Measurements from ENCODE around the gene SCN7A. TPM values are rescaled to one million over a fixed set of nuclear protein-coding genes. Genes with fewer than 3 reads are reported as not detected.

Gene SCN7A
- total RNA-seq, 8 experiments from 2014 or later, result 0.05 to 3.8 (median 0.67) TPM

- no peak for ATAC-seq (replicated peaks in 6 of 8)
- Histone ChIP-seq H3K27ac (peak overlapping the region in 1 of 2 donors; percentile 51), H3K4me1 (replicated peaks in 1 of 2) (peaks cover 3 to 6% of the 10 kb centered on the region in 2 donors), H3K4me3 (peak overlapping the region; percentile 46 to 70 (median 52))
- in situ Hi-C loops (cut with MboI; ENCODE audit: low pct_unique_long_range_greater_than_20kb in 2 of 9, low sequenced_read_pairs in 9 of 9, unreplicated experiment in 9 of 9), result no loop called here
- WGBS, 10 experiments, result 0 to 88% (median 55%) methylated on average over 1 to 2 of the region's 2 CpGs; no CpG with 5 or more reads in 3 of the 10 experiments
Observed at GRCh38 chr2:166376873-166377272, 117.2 kb downstream of the SCN7A start.

DNA sequence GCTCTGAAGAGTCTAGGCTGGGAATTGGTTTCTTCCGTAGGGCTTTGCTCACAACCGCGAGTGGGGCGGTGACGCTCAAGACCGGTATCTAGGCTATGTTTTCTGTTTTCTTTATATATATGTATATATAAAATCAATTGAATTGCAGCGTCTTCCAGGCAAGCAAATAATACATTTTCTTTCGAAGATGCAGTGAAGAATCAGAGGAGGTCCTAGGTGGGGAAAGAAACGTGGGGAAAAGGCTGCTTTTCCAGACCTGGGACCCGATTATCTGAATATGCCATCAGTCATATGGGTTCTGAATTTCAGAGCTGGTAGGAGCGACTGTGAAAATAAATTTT is 117.6 kb downstream of the SCN7A start:
- in situ Hi-C loops (cut with MboI; ENCODE audit: low pct_unique_long_range_greater_than_20kb in 2 of 9, low sequenced_read_pairs in 9 of 9, unreplicated experiment in 9 of 9), result no loop called here
- Histone ChIP-seq H3K27ac (peak overlapping the region; percentile 38 to 51), H3K4me1 (replicated peaks in 1 of 2) (peaks cover 3 to 6% of the 10 kb centered on the region in 2 donors), H3K4me3 (peak overlapping the region; percentile 46 to 70 (median 52))
- WGBS, 10 experiments, result 0 to 41% (median 14%) methylated on average over 1 to 6 of the region's 11 CpGs; no CpG with 5 or more reads in 1 of the 10 experiments
- ATAC-seq (replicated peaks in 6 of 8), result no peak

GRCh38 chr2:166375736-166376487 is 118.1 kb downstream of the SCN7A start, which contains the start of gene SCN9A:
Gene SCN9A (minus strand): TSS chr2:166375944. CDS start chr2:166311756, 64,188 bp downstream.
- Histone ChIP-seq H3K4me3 (peak within 1 kb of the TSS; percentile 46 to 70 (median 52)), H3K27ac (peak within 1 kb of the TSS; percentile 51 to 55), H3K4me1 (replicated peaks in 1 of 2) (peaks cover 3 to 6% of the 10 kb centered on the region in 2 donors)
- ATAC-seq (replicated peaks in 6 of 8), result peak; percentile 90 to 96 (median 93)
- in situ Hi-C loops (cut with MboI; ENCODE audit: low pct_unique_long_range_greater_than_20kb in 2 of 9, low sequenced_read_pairs in 9 of 9, unreplicated experiment in 9 of 9), result no loop called here
- WGBS, 10 experiments, result 0% methylated on average over 1 to 5 of the region's 45 CpGs; no CpG with 5 or more reads in 6 of the 10 experiments

DNA sequence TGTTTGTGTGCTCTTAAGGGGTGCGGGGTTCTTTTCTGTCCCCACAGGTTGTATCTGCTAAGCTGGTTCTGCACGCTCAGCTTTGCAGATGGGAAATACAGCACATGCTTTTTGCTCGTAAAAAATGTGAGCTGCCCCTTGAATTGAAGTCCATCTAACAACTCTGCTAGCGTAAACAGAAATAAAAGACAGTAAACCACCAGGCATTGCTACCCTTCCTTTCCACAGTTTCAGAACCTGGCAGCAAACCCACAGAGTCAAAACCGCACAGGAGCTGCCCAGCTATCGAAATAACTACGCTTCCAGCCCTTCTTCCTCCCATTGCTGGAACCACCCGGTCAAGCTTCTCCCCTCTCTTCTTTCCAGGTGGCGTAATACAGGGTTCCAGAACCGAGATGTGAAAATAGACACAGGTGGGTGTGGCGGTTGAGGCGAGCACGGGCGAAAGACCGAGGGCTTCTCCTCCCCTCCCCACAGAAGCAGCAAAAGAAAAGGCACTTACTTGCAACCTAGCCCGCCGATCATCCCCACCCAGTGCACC is 118.8 kb downstream of the SCN7A start:
- in situ Hi-C loops (cut with MboI; ENCODE audit: low pct_unique_long_range_greater_than_20kb in 2 of 9, low sequenced_read_pairs in 9 of 9, unreplicated experiment in 9 of 9), result no loop called here
- H3K4me3 ChIP-seq, result peak overlapping the region; percentile 46 to 70 (median 52)
- ATAC-seq (replicated peaks in 6 of 8), result no peak
- H3K4me1 ChIP-seq (replicated peaks in 1 of 2), result peaks cover 3 to 9% of the 10 kb centered on the region in 2 donors
- 0 to 22% (median 1%) methylated on average over 1 to 11 of the region's 17 CpGs; no CpG with 5 or more reads in 1 of the 10 experiments for WGBS, 10 experiments
- peak overlapping the region; percentile 1 to 55 for H3K27ac ChIP-seq

GRCh38 chr2:166373951-166374350 is 120.1 kb downstream of the SCN7A start:
- in situ Hi-C loops (cut with MboI; ENCODE audit: low pct_unique_long_range_greater_than_20kb in 2 of 9, low sequenced_read_pairs in 9 of 9, unreplicated experiment in 9 of 9), result no loop called here
- peak in 2 of 8 experiments; percentile 3 to 16 for ATAC-seq (replicated peaks in 6 of 8)
- Histone ChIP-seq H3K27ac (no peak overlapping the region), H3K4me1 (replicated peaks in 1 of 2) (peaks cover 3 to 9% of the 10 kb centered on the region in 2 donors), H3K4me3 (peak overlapping the region in 2 of 5 donors; percentile 7 to 62)

DNA sequence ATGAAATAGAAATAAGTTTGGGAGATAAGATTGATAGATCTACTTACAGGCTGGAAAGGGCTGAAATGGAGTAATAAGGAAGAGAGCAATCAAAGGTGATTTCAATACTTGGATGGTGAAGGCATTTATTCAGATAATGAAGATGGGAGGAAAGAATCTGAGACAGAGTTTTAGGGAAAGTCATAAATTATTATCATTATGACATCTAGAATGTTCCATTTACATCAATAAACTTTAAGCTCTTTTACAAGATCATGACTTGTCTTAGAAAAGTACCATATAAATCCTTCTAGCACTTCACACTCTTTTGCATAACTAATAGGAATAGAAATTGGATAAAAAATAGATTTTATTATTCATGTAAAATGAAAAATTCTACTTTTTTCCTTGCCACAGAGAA is 120.5 kb downstream of the SCN7A start:
- no peak for ATAC-seq (replicated peaks in 6 of 8)
- Histone ChIP-seq H3K27ac (no peak overlapping the region), H3K4me3 (peak overlapping the region in 1 of 5 donors; percentile 62), H3K4me1 (replicated peaks in 1 of 2) (peaks cover 3 to 9% of the 10 kb centered on the region in 2 donors)
- in situ Hi-C loops (cut with MboI; ENCODE audit: low pct_unique_long_range_greater_than_20kb in 2 of 9, low sequenced_read_pairs in 9 of 9, unreplicated experiment in 9 of 9), result no loop called here

GRCh38 chr2:166373105-166373504 is 120.9 kb downstream of the SCN7A start:
- ATAC-seq (replicated peaks in 6 of 8), result no peak
- 0 to 90% (median 42%) methylated on average over 1 to 2 of the region's 2 CpGs for WGBS, 10 experiments
- H3K27ac ChIP-seq, result no peak overlapping the region
- in situ Hi-C loops (cut with MboI; ENCODE audit: low pct_unique_long_range_greater_than_20kb in 2 of 9, low sequenced_read_pairs in 9 of 9, unreplicated experiment in 9 of 9), result no loop called here
- H3K4me3 ChIP-seq, result peak overlapping the region in 1 of 5 donors; percentile 62
- H3K4me1 ChIP-seq (replicated peaks in 1 of 2), result peaks cover 3 to 9% of the 10 kb centered on the region in 2 donors

- in situ Hi-C loops (cut with MboI; ENCODE audit: low pct_unique_long_range_greater_than_20kb in 2 of 9, low sequenced_read_pairs in 9 of 9, unreplicated experiment in 9 of 9), result no loop called here
- ATAC-seq (replicated peaks in 6 of 8), result no peak
- WGBS, 10 experiments, result 50 to 100% (median 87%) methylated on average over 1 to 2 of the region's 2 CpGs; no CpG with 5 or more reads in 2 of the 10 experiments
- peaks cover 3 to 8% of the 10 kb centered on the region in 2 donors for H3K4me1 ChIP-seq (replicated peaks in 1 of 2)
- H3K27ac ChIP-seq, result no peak overlapping the region
- H3K4me3 ChIP-seq, result no peak overlapping the region
Observed at GRCh38 chr2:166372046-166372445, 122.0 kb downstream of the SCN7A start.

DNA sequence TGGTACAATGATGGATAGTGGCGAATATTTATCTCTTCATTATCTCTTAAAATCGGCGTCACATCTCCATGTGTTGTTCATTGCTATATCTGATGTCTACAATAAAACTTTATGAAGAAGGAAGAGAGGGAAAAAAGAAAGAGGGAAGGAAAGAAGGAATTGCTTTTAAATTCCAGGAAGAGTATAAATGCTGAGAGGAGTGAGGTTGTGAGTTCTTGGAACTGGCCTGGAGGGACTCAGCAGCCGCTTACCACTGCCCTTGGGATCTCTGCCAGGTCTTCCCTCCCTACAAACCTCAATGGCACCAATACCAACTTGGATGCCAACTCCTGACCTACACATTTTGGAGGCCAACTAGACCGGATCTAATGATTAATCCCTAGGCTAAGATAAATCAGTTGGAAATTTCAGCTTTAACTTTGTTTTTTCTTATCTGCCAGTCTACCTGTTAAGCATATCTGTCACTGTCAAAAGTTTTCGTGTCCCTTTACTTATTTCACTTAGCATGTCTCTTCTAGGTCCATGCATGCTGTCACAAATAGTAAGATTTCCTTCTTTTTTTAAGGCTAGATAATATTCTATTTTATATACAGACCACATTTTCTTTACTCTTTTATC is 128.1 kb downstream of the SCN7A start:
- no peak overlapping the region for H3K4me3 ChIP-seq
- H3K27ac ChIP-seq, result no peak overlapping the region
- in situ Hi-C loops (cut with MboI; ENCODE audit: low pct_unique_long_range_greater_than_20kb in 2 of 9, low sequenced_read_pairs in 9 of 9, unreplicated experiment in 9 of 9), result no loop called here
- H3K4me1 ChIP-seq (replicated peaks in 1 of 2), result peaks cover 0 to 3% of the 10 kb centered on the region in 2 donors
- 67 to 100% (median 93%) methylated on average over 2 to 6 of the region's 6 CpGs for WGBS, 10 experiments
- no peak for ATAC-seq (replicated peaks in 6 of 8)

DNA sequence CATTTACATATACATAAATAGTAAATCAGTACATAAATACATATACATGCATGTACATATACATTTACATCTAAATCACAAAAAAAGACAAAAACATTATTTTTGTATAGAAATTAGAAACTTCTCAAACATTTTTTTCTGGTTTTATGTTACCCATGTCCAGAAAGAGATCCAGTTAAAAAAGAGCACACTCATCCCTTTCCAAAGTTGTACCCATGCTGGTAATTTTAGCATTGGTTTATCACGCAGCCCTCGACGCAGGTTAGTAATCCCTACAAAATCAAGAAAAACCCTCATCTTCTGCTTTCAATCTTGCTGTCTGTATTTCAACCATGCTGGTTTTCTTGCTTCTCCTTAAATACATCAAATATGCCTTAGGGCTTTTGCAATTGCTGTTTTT is 128.8 kb downstream of the SCN7A start:
- Histone ChIP-seq H3K27ac (no peak overlapping the region), H3K4me3 (no peak overlapping the region), H3K4me1 (replicated peaks in 1 of 2) (no peaks in the 10 kb centered on the region)
- no peak for ATAC-seq (replicated peaks in 6 of 8)
- in situ Hi-C loops (cut with MboI; ENCODE audit: low pct_unique_long_range_greater_than_20kb in 2 of 9, low sequenced_read_pairs in 9 of 9, unreplicated experiment in 9 of 9), result no loop called here
- WGBS, 10 experiments, result 89 to 100% (median 95%) methylated on average over 2 to 3 of the region's 3 CpGs; no CpG with 5 or more reads in 1 of the 10 experiments

DNA sequence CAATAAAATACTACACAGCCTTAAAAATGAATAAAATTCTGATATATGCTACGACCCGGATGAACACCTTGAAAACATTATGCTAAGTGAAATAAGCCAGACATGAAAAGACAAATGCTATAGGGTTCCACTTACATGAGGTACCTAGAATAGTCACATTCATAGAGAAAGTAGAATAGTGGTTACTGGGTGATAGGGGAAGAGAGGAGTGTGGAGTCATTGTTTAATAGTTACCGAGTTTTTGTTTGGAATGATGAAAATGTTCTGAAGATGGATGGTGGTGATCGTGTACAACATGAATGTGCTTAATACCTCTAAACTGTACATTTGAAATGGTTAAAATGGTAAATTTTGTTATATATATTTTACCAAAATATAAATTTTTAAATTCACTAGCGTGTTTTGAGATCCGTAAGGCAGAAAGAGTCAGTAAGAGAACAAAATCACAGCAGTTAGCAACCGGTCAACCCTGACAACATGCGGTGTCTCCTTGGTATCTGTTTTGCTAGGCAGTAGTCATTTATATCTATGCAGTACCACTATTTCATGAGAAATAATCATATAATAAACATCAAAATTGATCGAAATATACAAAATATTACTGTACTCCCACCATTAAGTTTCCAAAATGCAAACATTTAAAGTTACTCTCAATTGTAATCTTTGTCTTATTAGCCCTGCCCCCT is 129.4 kb downstream of the SCN7A start:
- in situ Hi-C loops (cut with MboI; ENCODE audit: low pct_unique_long_range_greater_than_20kb in 2 of 9, low sequenced_read_pairs in 9 of 9, unreplicated experiment in 9 of 9), result no loop called here
- ATAC-seq (replicated peaks in 6 of 8), result no peak
- no peaks in the 10 kb centered on the region for H3K4me1 ChIP-seq (replicated peaks in 1 of 2)
- no peak overlapping the region for H3K27ac ChIP-seq
- WGBS, 10 experiments, result 63 to 100% (median 91%) methylated on average over 2 to 9 of the region's 9 CpGs
- H3K4me3 ChIP-seq, result no peak overlapping the region

- Histone ChIP-seq H3K27ac (no peak overlapping the region), H3K4me1 (replicated peaks in 1 of 2) (no peaks in the 10 kb centered on the region), H3K4me3 (no peak overlapping the region)
- 31 to 86% (median 72%) methylated on average over 2 to 3 of the region's 3 CpGs for WGBS, 10 experiments
- peak in 6 of 8 experiments; percentile 56 to 77 (median 61) for ATAC-seq (replicated peaks in 6 of 8)
- in situ Hi-C loops (cut with MboI; ENCODE audit: low pct_unique_long_range_greater_than_20kb in 2 of 9, low sequenced_read_pairs in 9 of 9, unreplicated experiment in 9 of 9), result no loop called here
Observed at GRCh38 chr2:166361351-166362153, 132.5 kb downstream of the SCN7A start.

Measured in motor neuron (in vitro differentiated cells).